HepG2 (cell line): ENCODE data around the gene ZNF428. TPM values are rescaled to one million over a fixed set of nuclear protein-coding genes. Genes with fewer than 3 reads are reported as not detected.

Experiments used
- ATAC-seq: fragments of 200-7000 bp; cut with Tn5 transposase; 3 replicates; pipeline ENCODE4 v1.9.1; 2020; ENCODE audit warnings: mild to moderate bottlenecking, moderate library complexity
- BruUV-seq: library from RNA; stranded (reverse); fragments of 400-500 nt; replicated peaks from 2 replicates; lab custom pipeline; 2021; lab: Mats Ljungman, UMichigan
- CTCF ChIA-PET: fragments of 300-600 bp; formaldehyde crosslinking; extraction: SDS; loops from one replicate; lab custom pipeline; 2021; ENCODE audit warnings: low total read pairs, inconsistent platforms, low intra/inter-chr PET ratio; lab: Yijun Ruan, JAX
- POLR2A ChIA-PET: fragments of 350-600 bp; sonication (Branson Sonifier 250); formaldehyde crosslinking; loops from one replicate; lab custom pipeline; 2020; ENCODE audit warnings: antibody characterized with exemption, inconsistent platforms; lab: Yijun Ruan, JAX
- DNase-seq: peaks from one replicate; pipeline ENCODE4 v3.0.0-alpha.2; 2015; ENCODE audit warnings: low spot score
- FAIRE-seq: peaks from 3 replicates; lab custom pipeline; 2011; peaks lifted over from hg19 to GRCh38; lab: Jason Lieb, UNC
- H2AFZ ChIP-seq: one replicate; pipeline ENCODE4 v1.6.1; 2011; ENCODE audit warnings: low read length, inconsistent platforms
- H3K27ac ChIP-seq: fragments of 300-600 bp; 3 replicates; pipeline ENCODE4 v1.8.0; 2011; ENCODE audit warnings: mixed run types, mild to moderate bottlenecking, mixed read lengths, low read length, inconsistent platforms; ENCODE audit not compliant: insufficient read depth; ENCODE audit errors: extremely low read length
- H3K27me3 ChIP-seq, 2 experiments: fragments of 200-600 bp in 1 of 2; 2 replicates in 1 of 2; 3 replicates in 1 of 2; pipeline versions ENCODE4 v1.6.0 to v1.8.0; 2011; ENCODE audit warnings: low read length in 2 of 2, mild to moderate bottlenecking in 2 of 2, moderate library complexity in 2 of 2, inconsistent platforms in 1 of 2; ENCODE audit not compliant: insufficient read depth in 2 of 2, control insufficient read depth in 1 of 2
- H3K36me3 ChIP-seq, 2 experiments: fragments of 200-600 bp in 1 of 2; replicated peaks in 1 of 2; 2 replicates in 1 of 2; 3 replicates in 1 of 2; pipeline versions ENCODE4 v1.5.1 to v1.8.0; 2011; ENCODE audit warnings: low read length in 2 of 2, inconsistent platforms in 1 of 2; ENCODE audit not compliant: insufficient read depth in 2 of 2, control insufficient read depth in 1 of 2
- H3K4me1 ChIP-seq: 2 replicates; pipeline ENCODE4 v1.5.1; 2012; ENCODE audit warnings: low read length, inconsistent platforms; ENCODE audit not compliant: insufficient read depth
- H3K4me2 ChIP-seq: 2 replicates; pipeline ENCODE4 v1.6.0; 2011; ENCODE audit warnings: low read depth, low read length, inconsistent platforms
- H3K4me3 ChIP-seq, 3 experiments: fragments of 200-600 bp in 1 of 3; sonication (generic), shearing (Covaris generic) in 1 of 3; replicated peaks in 1 of 3; 2 replicates each; pipeline ENCODE4 v1.5.1; 2011 to 2016; ENCODE audit warnings: low read length in 3 of 3, inconsistent platforms in 2 of 3, low read depth in 2 of 3, mild to moderate bottlenecking in 2 of 3, control low read depth in 1 of 3, mixed read lengths in 1 of 3; ENCODE audit not compliant: insufficient read depth in 1 of 3
- H3K79me2 ChIP-seq: one replicate; pipeline ENCODE4 v1.6.1; 2011; ENCODE audit warnings: low read length, inconsistent platforms; ENCODE audit not compliant: insufficient read depth
- H3K9ac ChIP-seq: 2 replicates; pipeline ENCODE4 v1.6.0; 2011; ENCODE audit warnings: mild to moderate bottlenecking, low read depth, low read length, inconsistent platforms; ENCODE audit not compliant: insufficient read depth
- H3K9me3 ChIP-seq: 2 replicates; pipeline ENCODE4 v1.5.1; 2012; ENCODE audit warnings: mild to moderate bottlenecking, low read length
- H4K20me1 ChIP-seq: 2 replicates; pipeline ENCODE4 v1.6.0; 2011; ENCODE audit warnings: inconsistent platforms, mild to moderate bottlenecking, low read length, moderate library complexity; ENCODE audit not compliant: insufficient read depth
- ATF1 ChIP-seq: IDR thresholded peaks from 2 replicates; pipeline ENCODE4 v1.6.1; 2016; ENCODE audit warnings: mild to moderate bottlenecking, control low read depth
- CBFB ChIP-seq: sonication (generic); formaldehyde crosslinking; IDR thresholded peaks from 2 replicates; pipeline ENCODE4 v1.4.0; 2020; ENCODE audit warnings: missing genetic modification reagents
- ELF4 ChIP-seq: sonication (generic); formaldehyde crosslinking; IDR thresholded peaks from 2 replicates; pipeline ENCODE4 v1.5.0; 2020; ENCODE audit warnings: missing genetic modification reagents, mild to moderate bottlenecking, moderate library complexity, borderline replicate concordance
- HCFC1 ChIP-seq: fragments of 150-350 bp; IDR thresholded peaks from 2 replicates; pipeline ENCODE4 v1.6.1; 2014; ENCODE audit warnings: low read depth, low read length
- IRX3 ChIP-seq: sonication (generic); formaldehyde crosslinking; IDR thresholded peaks from 2 replicates; pipeline ENCODE4 v1.8.1; 2023; ENCODE audit warnings: mild to moderate bottlenecking, low read depth, missing genetic modification reagents, borderline replicate concordance
- JUN ChIP-seq: sonication (generic); formaldehyde crosslinking; IDR thresholded peaks from 2 replicates; pipeline ENCODE4 v1.4.0; 2020; ENCODE audit warnings: mild to moderate bottlenecking, missing genetic modification reagents
- KAT7 ChIP-seq: IDR thresholded peaks from 2 replicates; pipeline ENCODE4 v1.6.1; 2018; ENCODE audit warnings: borderline replicate concordance, missing compliant biosample characterization
- KDM2A ChIP-seq: sonication (generic); formaldehyde crosslinking; IDR thresholded peaks from 2 replicates; pipeline ENCODE4 v1.4.0; 2020; ENCODE audit warnings: low read depth, missing genetic modification reagents, borderline replicate concordance
- MTA1 ChIP-seq: sonication (generic); formaldehyde crosslinking; IDR thresholded peaks from 2 replicates; pipeline ENCODE4 v1.4.0; 2020; ENCODE audit warnings: missing genetic modification reagents, mild to moderate bottlenecking, borderline replicate concordance
- NRL ChIP-seq: sonication (generic); formaldehyde crosslinking; IDR thresholded peaks from 2 replicates; pipeline ENCODE4 v1.5.0; 2020; ENCODE audit warnings: missing genetic modification reagents, mild to moderate bottlenecking, moderate library complexity, borderline replicate concordance
- SP4 ChIP-seq: sonication (generic); formaldehyde crosslinking; IDR thresholded peaks from 2 replicates; pipeline ENCODE4 v1.8.1; 2023; ENCODE audit warnings: mild to moderate bottlenecking, missing genetic modification reagents
- TERF1 ChIP-seq: sonication (generic); formaldehyde crosslinking; IDR thresholded peaks from 2 replicates; pipeline ENCODE4 v1.8.0; 2022; ENCODE audit warnings: mild to moderate bottlenecking, missing genetic modification reagents, moderate library complexity
- THAP9 ChIP-seq: sonication (generic); formaldehyde crosslinking; IDR thresholded peaks from 2 replicates; pipeline ENCODE4; 2020; ENCODE audit warnings: missing genetic modification reagents, mild to moderate bottlenecking, borderline replicate concordance
- ZNF264 ChIP-seq: sonication (generic); formaldehyde crosslinking; IDR thresholded peaks from 2 replicates; pipeline ENCODE4 v1.4.0; 2020; ENCODE audit warnings: missing genetic modification reagents
- ZNF275 ChIP-seq: sonication (generic); formaldehyde crosslinking; IDR thresholded peaks from 2 replicates; pipeline ENCODE4 v1.8.0; 2022; ENCODE audit warnings: missing genetic modification reagents, mild to moderate bottlenecking, inconsistent platforms, borderline replicate concordance
- ZNF33B ChIP-seq: sonication (generic); formaldehyde crosslinking; IDR thresholded peaks from 2 replicates; pipeline ENCODE4 v1.5.1; 2020; ENCODE audit warnings: mild to moderate bottlenecking, missing genetic modification reagents
- ZNF549 ChIP-seq: sonication (generic); formaldehyde crosslinking; IDR thresholded peaks from 2 replicates; pipeline ENCODE4 v1.5.0; 2020; ENCODE audit warnings: missing genetic modification reagents
- ZNF629 ChIP-seq: sonication (generic); formaldehyde crosslinking; conservative IDR thresholded peaks from 2 replicates; pipeline ENCODE4 v1.5.0; 2020; ENCODE audit warnings: missing genetic modification reagents
- WGBS: methylation state at CpG from one replicate; pipeline ENCODE4 v1.1.6; 2017; ENCODE audit warnings: low lambda C conversion rate; 5-methylcytosine and 5-hydroxymethylcytosine counted together
- in situ Hi-C: cut with HindIII; loops from 2 replicates; pipeline ENCODE4 v1.10.0; 2017; ENCODE audit warnings: low pct_unique_long_range_greater_than_20kb; ENCODE audit not compliant: extremely low pct_ligation_motif_present
- intact Hi-C: fragments of 100-400 bp; cut with micrococcal nuclease; formaldehyde crosslinking; loops from one replicate; pipeline ENCODE4 v1.10.0; 2022; ENCODE audit not compliant: unreplicated experiment
- polyA plus RNA-seq, 8 experiments: library from polyadenylated mRNA; depleted of rRNA in 3 of 8; stranded (reverse) in 7 of 8; unstranded in 1 of 8; fragments of >200 nt; fragmentation: Illumina TruSeq in 4 of 8; extraction: Trizol in 4 of 8; gene quantifications; 2 replicates each; pipeline versions ENCODE4 v1.2.1 to v1.2.3, GENCODE V29; 2011 to 2016; ENCODE audit warnings: low read depth in 4 of 8, missing spikeins in 1 of 8, mixed read lengths in 1 of 8; ENCODE audit not compliant: insufficient read depth in 1 of 8
- total RNA-seq, 5 experiments: library from RNA; depleted of rRNA; stranded (reverse); fragments of >200 nt; fragmentation: Illumina TruSeq; extraction: Trizol; gene quantifications; 2 replicates each; pipeline ENCODE4 v1.2.3, GENCODE V29; 2016; ENCODE audit warnings: low read depth in 1 of 5

Gene ZNF428
- total and polyA plus RNA-seq, 2 of the 13 experiments (the other 11 are each of a cell fraction or from before 2014, with no cell fraction given), result 10.4 to 26.9 TPM

GRCh38 chr19:43616954-43617353 is 2.5 kb downstream of the ZNF428 start (continued):
- TF ChIP-seq ZNF33B (CRISPR knock-in tag), result no peak

- POLR2A ChIA-PET, result no interaction called here
- no peak for ATAC-seq
- H2AFZ ChIP-seq, result no peak overlapping the region
- WGBS, result 80% methylated on average over 1 of the region's 1 CpG
- H3K4me1 ChIP-seq, result peaks cover 24% of the 10 kb centered on the region
- DNase-seq, result no peak
- FAIRE-seq, result no peak
- H3K79me2 ChIP-seq, result peaks cover 14% of the 10 kb centered on the region
- H3K9me3 ChIP-seq, result no peaks in the 10 kb centered on the region
- H3K36me3 ChIP-seq, result peaks cover 9 to 22% of the 10 kb centered on the region in 2 experiments; a peak in 4 of 5 replicates
- H3K9ac ChIP-seq, result no peak overlapping the region
- no TSS peak for BruUV-seq
- CTCF ChIA-PET, result no interaction called here
- in situ Hi-C loops, result no loop called here
- intact Hi-C loops, result no loop called here
- H3K4me2 ChIP-seq, result no peak overlapping the region
- H3K27ac ChIP-seq, result no peak overlapping the region
- TF ChIP-seq MTA1 (CRISPR knock-in tag), result no peak
- TF ChIP-seq ZNF264 (CRISPR knock-in tag), result no peak
- no peak for TF ChIP-seq KAT7 (CRISPR knock-in tag)
- TF ChIP-seq ATF1, result no peak
- no peak for TF ChIP-seq ELF4 (CRISPR knock-in tag)
- TF ChIP-seq TERF1, result no peak
- no peak for TF ChIP-seq CBFB (CRISPR knock-in tag)
- TF ChIP-seq ZNF275 (CRISPR knock-in tag), result no peak
- TF ChIP-seq IRX3 (CRISPR knock-in tag), result no peak
- TF ChIP-seq HCFC1, result no peak
- TF ChIP-seq SP4 (CRISPR knock-in tag), result no peak
- TF ChIP-seq KDM2A (CRISPR knock-in tag), result no peak
- no peak for TF ChIP-seq ZNF549 (CRISPR knock-in tag)
- no peak for TF ChIP-seq NRL (CRISPR knock-in tag)
- TF ChIP-seq JUN (CRISPR knock-in tag), result no peak
- TF ChIP-seq THAP9 (CRISPR knock-in tag), result no peak
- TF ChIP-seq ZNF629 (CRISPR knock-in tag), result no peak
- H3K27me3 ChIP-seq, result no peaks in the 10 kb centered on the region
- no peaks in the 10 kb centered on the region for H4K20me1 ChIP-seq
- H3K4me3 ChIP-seq, result no peak overlapping the region
These were observed 3.1 kb downstream of the ZNF428 start for GRCh38 chr19:43616306-43616705.
